WTC11 (cell line): ENCODE measurements around the gene HARS2. TPM values are rescaled to one million over a fixed set of nuclear protein-coding genes. Genes with fewer than 3 reads are reported as not detected.

Experiments used
- ATAC-seq: fragments of 200-7000 bp; cut with Tn5 transposase; 2 replicates; pipeline ENCODE4 v1.10.0; 2021; ENCODE audit warnings: mild to moderate bottlenecking, moderate library complexity
- CTCF ChIA-PET: fragments of 300-600 bp; sonication (Branson Sonifier 250); formaldehyde crosslinking; loops from one replicate; lab custom pipeline; 2021; ENCODE audit warnings: antibody characterized with exemption; lab: Charles Lee
- POLR2A ChIA-PET: fragments of 350-600 bp; sonication (Branson Sonifier 250); formaldehyde crosslinking; loops from one replicate; lab custom pipeline; 2021; ENCODE audit warnings: antibody characterized with exemption; lab: Charles Lee
- DNase-seq: peaks from one replicate; pipeline ENCODE4 v3.0.0; 2021; ENCODE audit warnings: low spot score
- H3K27ac Mint-ChIP-seq: 2 replicates; pipeline ENCODE4 v1.8.0; 2021; ENCODE audit warnings: mixed read lengths
- H3K27me3 Mint-ChIP-seq: 2 replicates; pipeline ENCODE4 v1.8.0; 2021; ENCODE audit warnings: low read depth, mild to moderate bottlenecking, moderate library complexity, mixed read lengths
- H3K36me3 Mint-ChIP-seq: 2 replicates; pipeline ENCODE4 v1.8.0; 2021; ENCODE audit warnings: mixed read lengths
- H3K4me1 Mint-ChIP-seq: 2 replicates; pipeline ENCODE4 v1.8.0; 2022; ENCODE audit warnings: mixed read lengths
- H3K4me3 Mint-ChIP-seq: 2 replicates; pipeline ENCODE4 v1.8.0; 2021; ENCODE audit warnings: mild to moderate bottlenecking, moderate library complexity, mixed read lengths
- H3K9me3 Mint-ChIP-seq: 2 replicates; pipeline ENCODE4 v1.8.0; 2021; ENCODE audit warnings: mixed read lengths
- ATF1 ChIP-seq: sonication (generic); formaldehyde crosslinking; IDR thresholded peaks from 2 replicates; pipeline ENCODE4 v1.8.1; 2023; ENCODE audit warnings: mild to moderate bottlenecking, moderate library complexity, missing genetic modification reagents
- ATF6 ChIP-seq: sonication (generic); formaldehyde crosslinking; IDR thresholded peaks from 2 replicates; pipeline ENCODE4 v1.8.1; 2023; ENCODE audit warnings: mild to moderate bottlenecking, missing genetic modification reagents
- CBFB ChIP-seq: sonication (generic); formaldehyde crosslinking; IDR thresholded peaks from 2 replicates; pipeline ENCODE4 v1.8.1; 2022; ENCODE audit warnings: mild to moderate bottlenecking, low read depth, missing genetic modification reagents
- CREM ChIP-seq: sonication (generic); formaldehyde crosslinking; IDR thresholded peaks from 2 replicates; pipeline ENCODE4 v1.8.1; 2022; ENCODE audit warnings: mild to moderate bottlenecking, missing genetic modification reagents, moderate library complexity
- FOXK1 ChIP-seq: sonication (generic); formaldehyde crosslinking; IDR thresholded peaks from 2 replicates; pipeline ENCODE4 v1.8.0; 2022; ENCODE audit warnings: mild to moderate bottlenecking, moderate library complexity, missing genetic modification reagents
- GABPB1 ChIP-seq: sonication (generic); formaldehyde crosslinking; IDR thresholded peaks from 2 replicates; pipeline ENCODE4 v1.8.1; 2023; ENCODE audit warnings: mild to moderate bottlenecking, missing genetic modification reagents
- HMGXB4 ChIP-seq: sonication (generic); formaldehyde crosslinking; IDR thresholded peaks from 2 replicates; pipeline ENCODE4 v1.8.1; 2023; ENCODE audit warnings: mild to moderate bottlenecking, moderate library complexity, missing genetic modification reagents
- JUN ChIP-seq: sonication (generic); formaldehyde crosslinking; IDR thresholded peaks from 2 replicates; pipeline ENCODE4 v1.8.0; 2023; ENCODE audit warnings: mild to moderate bottlenecking, missing genetic modification reagents
- KAT7 ChIP-seq: sonication (generic); formaldehyde crosslinking; IDR thresholded peaks from 2 replicates; pipeline ENCODE4 v1.8.1; 2023; ENCODE audit warnings: missing genetic modification reagents, mild to moderate bottlenecking, borderline replicate concordance
- PREB ChIP-seq: sonication (generic); formaldehyde crosslinking; IDR thresholded peaks from 2 replicates; pipeline ENCODE4 v1.8.1; 2022; ENCODE audit warnings: mild to moderate bottlenecking, missing genetic modification reagents, moderate library complexity, borderline replicate concordance
- PRRX2 ChIP-seq: fragments of 250-450 bp; sonication (Bioruptor Pico); IDR thresholded peaks from 2 replicates; pipeline ENCODE4 v1.8.0; 2021; ENCODE audit warnings: mild to moderate bottlenecking
- SMAD3 ChIP-seq: sonication (generic); formaldehyde crosslinking; IDR thresholded peaks from 2 replicates; pipeline ENCODE4 v1.8.0; 2022; ENCODE audit warnings: missing genetic modification reagents, mild to moderate bottlenecking, borderline replicate concordance
- TEAD1 ChIP-seq: sonication (generic); formaldehyde crosslinking; IDR thresholded peaks from 2 replicates; pipeline ENCODE4 v1.8.0; 2022; ENCODE audit warnings: mild to moderate bottlenecking, missing genetic modification reagents
- ZBTB21 ChIP-seq: sonication (generic); formaldehyde crosslinking; IDR thresholded peaks from 2 replicates; pipeline ENCODE4 v1.8.1; 2023; ENCODE audit warnings: mild to moderate bottlenecking, missing genetic modification reagents, borderline replicate concordance
- ZNF263 ChIP-seq: sonication (generic); formaldehyde crosslinking; IDR thresholded peaks from 2 replicates; pipeline ENCODE4 v1.8.1; 2022; ENCODE audit warnings: low read depth, mild to moderate bottlenecking, moderate library complexity, missing genetic modification reagents
- ZNF281 ChIP-seq: sonication (generic); formaldehyde crosslinking; IDR thresholded peaks from 2 replicates; pipeline ENCODE4 v1.8.0; 2023; ENCODE audit warnings: mild to moderate bottlenecking, missing genetic modification reagents
- ZNF317 ChIP-seq: sonication (generic); formaldehyde crosslinking; IDR thresholded peaks from 2 replicates; pipeline ENCODE4 v1.8.1; 2023; ENCODE audit warnings: low read depth, mild to moderate bottlenecking, moderate library complexity, missing genetic modification reagents, borderline replicate concordance
- ZNF396 ChIP-seq: fragments of 250-450 bp; sonication (Bioruptor Pico); IDR thresholded peaks from 2 replicates; pipeline ENCODE4 v1.8.0; 2021; ENCODE audit warnings: mild to moderate bottlenecking, moderate library complexity, borderline replicate concordance
- ZNF416 ChIP-seq: fragments of 250-450 bp; sonication (Bioruptor Pico); IDR thresholded peaks from 2 replicates; pipeline ENCODE4 v1.9.0; 2021; ENCODE audit warnings: mild to moderate bottlenecking, inconsistent platforms
- ZNF423 ChIP-seq: fragments of 250-450 bp; sonication (Bioruptor Pico); IDR thresholded peaks from 2 replicates; pipeline ENCODE4 v2.1.2; 2022; ENCODE audit warnings: mild to moderate bottlenecking, moderate library complexity
- total RNA-seq: library from RNA; stranded (reverse); gene quantifications from 3 replicates; pipeline ENCODE4 v1.2.3, GENCODE V29; 2021
- TF ChIP-seq, protein P1 (sequence below): sonication (generic); formaldehyde crosslinking; IDR thresholded peaks from 2 replicates; pipeline ENCODE4 v1.8.1; 2022; ENCODE audit warnings: low read depth, missing genetic modification reagents, borderline replicate concordance

The HARS2 gene
- total RNA-seq, 1 experiment from 2014 or later = 28.9 TPM

DNA sequence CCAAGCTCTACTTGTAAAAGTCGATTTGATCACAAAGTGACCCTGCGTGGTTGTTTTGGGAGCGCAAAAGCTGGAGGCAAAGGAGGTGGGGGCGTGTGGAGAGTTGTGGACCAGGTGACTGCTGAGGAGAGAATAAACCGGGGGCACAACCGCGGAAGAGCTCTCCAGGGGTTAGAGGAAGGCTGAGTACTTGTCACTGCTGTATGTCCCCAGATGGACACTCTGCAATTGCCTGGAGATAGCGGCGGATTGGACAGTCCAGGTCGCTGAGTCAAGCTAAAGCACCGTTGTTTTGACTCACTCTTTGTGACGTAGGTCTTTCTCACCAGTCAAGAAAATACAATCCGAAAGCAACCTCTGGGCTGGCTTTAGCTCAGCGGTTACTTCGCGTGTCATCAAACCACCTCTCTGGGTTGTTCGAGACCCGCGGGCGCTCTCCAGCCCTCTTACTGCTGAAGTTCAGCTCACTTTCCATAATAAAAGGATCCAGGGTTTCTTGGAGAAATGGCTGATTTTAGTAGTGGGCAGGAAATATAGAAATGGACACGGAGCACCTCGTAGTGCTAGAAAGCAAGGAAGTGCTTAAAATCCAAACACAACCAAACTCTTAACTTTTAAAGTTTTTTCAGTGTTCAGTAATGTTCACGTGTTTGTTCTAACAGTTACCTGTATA, 34.7 kb downstream of the HARS2 start:
- TF ChIP-seq HMGXB4 (CRISPR knock-in tag) = peak; percentile 46; the same call in 1 of the 2 replicates
- TF ChIP-seq ZNF416 (CRISPR knock-in tag) = no peak
- TF ChIP-seq CREM (CRISPR knock-in tag) = peak; percentile 76
- TF ChIP-seq GABPB1 (CRISPR knock-in tag) = 0 out of 2 replicates have a peak, but pooled peaks have one; percentile 40
- no peak for TF ChIP-seq ZBTB21 (CRISPR knock-in tag)
- DNase-seq (peak; percentile 80), ATAC-seq (peak; percentile 95)
- H3K36me3 Mint-ChIP-seq = no peaks in the 10 kb centered on the region
- no peaks in the 10 kb centered on the region for H3K9me3 Mint-ChIP-seq
- H3K4me1 Mint-ChIP-seq = peaks cover 4% of the 10 kb centered on the region; the same call in 1 of the 2 replicates
- ChIA-PET POLR2A (interaction anchor here (0.7 to 1.0 kb wide), 2 partner anchors 179 to 360 kb away, joined by 3 to 4 read pairs; partner anchors contain the start of gene EIF4EBP3), CTCF (interaction anchor here (0.5 to 2.5 kb wide), 11 partner anchors 9 to 1406 kb away, joined by 3 to 10 read pairs (median 5); partner anchors contain the start of genes EIF4EBP3, HBEGF, PCDHA1 and PCDHA4)
- H3K27ac Mint-ChIP-seq = no peak overlapping the region
- H3K4me3 Mint-ChIP-seq = peak overlapping the region; percentile 91
- peaks cover 13% of the 10 kb centered on the region for H3K27me3 Mint-ChIP-seq

DNA sequence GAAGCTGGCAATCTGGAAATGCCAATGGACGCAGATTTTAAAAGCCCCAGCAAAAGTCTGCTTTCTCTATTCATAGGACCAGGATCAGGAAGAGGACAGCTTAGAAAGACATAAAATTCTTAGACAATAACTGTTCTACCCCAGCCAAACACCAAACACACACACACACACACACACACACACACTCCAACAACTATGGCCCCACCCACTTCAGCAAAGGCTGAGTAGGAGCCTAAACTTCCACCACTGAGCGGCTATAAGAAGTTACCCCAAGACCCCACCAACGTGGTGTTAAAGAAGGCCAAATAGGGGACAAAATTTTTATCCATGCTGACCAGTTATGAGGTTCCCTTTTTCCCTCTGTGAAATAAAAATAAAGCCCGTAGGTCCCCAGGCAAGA, 41.8 kb downstream of the HARS2 start:
- Mint-ChIP-seq H3K27me3 (peaks cover 16% of the 10 kb centered on the region), H3K4me1 (no peaks in the 10 kb centered on the region), H3K9me3 (peaks cover 9% of the 10 kb centered on the region), H3K4me3 (no peak overlapping the region), H3K36me3 (no peaks in the 10 kb centered on the region), H3K27ac (no peak overlapping the region)
- CTCF ChIA-PET = interaction anchor here (0.7 kb wide), 1 partner anchor 136 kb away, joined by 3 read pairs; the partner anchor contains the start of gene PCDHA11
- TF ChIP-seq ZNF423 (CRISPR knock-in tag) (no peak), JUN (CRISPR knock-in tag) (no peak), SMAD3 (CRISPR knock-in tag) (no peak), FOXK1 (CRISPR knock-in tag) (no peak), ATF6 (CRISPR knock-in tag) (no peak), ATF1 (CRISPR knock-in tag) (no peak), ZNF281 (CRISPR knock-in tag) (no peak), CBFB (CRISPR knock-in tag) (no peak), ZNF396 (CRISPR knock-in tag) (no peak), ZNF317 (CRISPR knock-in tag) (no peak), PRRX2 (CRISPR knock-in tag) (no peak), CREM (CRISPR knock-in tag) (no peak), ZNF263 (CRISPR knock-in tag) (no peak), KAT7 (CRISPR knock-in tag) (no peak), TEAD1 (CRISPR knock-in tag) (no peak), PREB (no peak)
- TF ChIP-seq, protein P1, sequence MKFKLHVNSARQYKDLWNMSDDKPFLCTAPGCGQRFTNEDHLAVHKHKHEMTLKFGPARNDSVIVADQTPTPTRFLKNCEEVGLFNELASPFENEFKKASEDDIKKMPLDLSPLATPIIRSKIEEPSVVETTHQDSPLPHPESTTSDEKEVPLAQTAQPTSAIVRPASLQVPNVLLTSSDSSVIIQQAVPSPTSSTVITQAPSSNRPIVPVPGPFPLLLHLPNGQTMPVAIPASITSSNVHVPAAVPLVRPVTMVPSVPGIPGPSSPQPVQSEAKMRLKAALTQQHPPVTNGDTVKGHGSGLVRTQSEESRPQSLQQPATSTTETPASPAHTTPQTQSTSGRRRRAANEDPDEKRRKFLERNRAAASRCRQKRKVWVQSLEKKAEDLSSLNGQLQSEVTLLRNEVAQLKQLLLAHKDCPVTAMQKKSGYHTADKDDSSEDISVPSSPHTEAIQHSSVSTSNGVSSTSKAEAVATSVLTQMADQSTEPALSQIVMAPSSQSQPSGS (CRISPR knock-in tag) = no peak
- POLR2A ChIA-PET = no interaction called here
- no peak for DNase-seq
- no peak for ATAC-seq
